SK-N-SH treated with all-trans-retinoic acid at 6 μM for 48 hours (cell line): ENCODE data around the gene LOXL3.

ENCODE experiments used
- ARNTL ChIP-seq: fragments of 450-650 bp; formaldehyde crosslinking; IDR thresholded peaks from 2 replicates; pipeline ENCODE4 v1.5.0; 2020; ENCODE audit warnings: low read depth, mild to moderate bottlenecking, moderate library complexity, borderline replicate concordance
- BACH2 ChIP-seq: fragments of 250-450 bp; sonication (Bioruptor Pico); IDR thresholded peaks from 2 replicates; pipeline ENCODE4 v1.9.0; 2021; ENCODE audit warnings: mild to moderate bottlenecking, borderline replicate concordance
- CSDC2 ChIP-seq: fragments of 250-450 bp; sonication (Bioruptor Pico); IDR thresholded peaks from 2 replicates; pipeline ENCODE4 v1.5.0; 2020; ENCODE audit warnings: mild to moderate bottlenecking, moderate library complexity
- ESRRG ChIP-seq: fragments of 250-450 bp; sonication (Bioruptor Pico); IDR thresholded peaks from 2 replicates; pipeline ENCODE4 v1.6.1; 2021; ENCODE audit warnings: mild to moderate bottlenecking
- TCF4 ChIP-seq: fragments of 250-450 bp; sonication (Bioruptor Pico); IDR thresholded peaks from 2 replicates; pipeline ENCODE4 v1.8.0; 2021; ENCODE audit warnings: mild to moderate bottlenecking, moderate library complexity, borderline replicate concordance
- TOX ChIP-seq: fragments of 250-450 bp; sonication (Bioruptor Pico); IDR thresholded peaks from 2 replicates; pipeline ENCODE4 v1.8.0; 2021; ENCODE audit warnings: mild to moderate bottlenecking, moderate library complexity, borderline replicate concordance
- ZC3H10 ChIP-seq: fragments of 250-450 bp; sonication (Bioruptor Pico); IDR thresholded peaks from 2 replicates; pipeline ENCODE4 v1.5.1; 2021; ENCODE audit warnings: mild to moderate bottlenecking, moderate library complexity
- TF ChIP-seq, protein P1 (sequence below): fragments of 250-450 bp; sonication (Bioruptor Pico); IDR thresholded peaks from 2 replicates; pipeline ENCODE4 v1.5.1; 2020; ENCODE audit warnings: low read depth, mild to moderate bottlenecking, moderate library complexity
- TF ChIP-seq, protein P2 (sequence below): fragments of 250-450 bp; sonication (Bioruptor Pico); IDR thresholded peaks from 2 replicates; pipeline ENCODE4 v1.8.0; 2021; ENCODE audit warnings: low read depth, mild to moderate bottlenecking, moderate library complexity, borderline replicate concordance

DNA sequence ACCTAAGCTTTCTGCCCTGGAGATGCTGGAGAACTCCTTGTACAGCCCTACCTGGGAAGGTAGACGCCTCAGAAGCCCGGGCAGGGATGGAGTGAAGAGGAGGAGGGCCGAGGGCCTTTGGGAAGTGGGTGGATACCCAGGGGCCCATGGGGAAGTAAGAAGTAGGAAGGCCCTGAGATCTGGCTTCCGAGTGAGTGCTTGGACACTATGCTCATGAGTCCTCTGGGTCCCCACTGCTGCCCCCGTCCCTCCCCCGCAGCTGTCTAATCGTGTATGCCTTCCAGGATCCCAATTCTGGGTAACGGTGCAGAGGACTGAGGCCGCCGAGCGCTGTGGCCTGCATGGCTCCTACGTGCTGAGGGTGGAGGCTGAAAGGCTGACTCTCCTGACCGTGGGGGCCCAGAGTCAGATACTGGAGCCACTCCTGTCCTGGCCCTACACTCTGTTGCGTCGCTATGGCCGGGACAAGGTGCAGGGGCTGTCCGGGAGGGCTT, 1.9 kb upstream of the LOXL3 start:
- no peak for TF ChIP-seq CSDC2 (CRISPR knock-in tag)
- TF ChIP-seq ARNTL (CRISPR knock-in tag): no peak
- TF ChIP-seq, protein P1, sequence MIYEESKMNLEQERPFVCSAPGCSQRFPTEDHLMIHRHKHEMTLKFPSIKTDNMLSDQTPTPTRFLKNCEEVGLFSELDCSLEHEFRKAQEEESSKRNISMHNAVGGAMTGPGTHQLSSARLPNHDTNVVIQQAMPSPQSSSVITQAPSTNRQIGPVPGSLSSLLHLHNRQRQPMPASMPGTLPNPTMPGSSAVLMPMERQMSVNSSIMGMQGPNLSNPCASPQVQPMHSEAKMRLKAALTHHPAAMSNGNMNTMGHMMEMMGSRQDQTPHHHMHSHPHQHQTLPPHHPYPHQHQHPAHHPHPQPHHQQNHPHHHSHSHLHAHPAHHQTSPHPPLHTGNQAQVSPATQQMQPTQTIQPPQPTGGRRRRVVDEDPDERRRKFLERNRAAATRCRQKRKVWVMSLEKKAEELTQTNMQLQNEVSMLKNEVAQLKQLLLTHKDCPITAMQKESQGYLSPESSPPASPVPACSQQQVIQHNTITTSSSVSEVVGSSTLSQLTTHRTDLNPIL: no peak
- TF ChIP-seq, protein P2, sequence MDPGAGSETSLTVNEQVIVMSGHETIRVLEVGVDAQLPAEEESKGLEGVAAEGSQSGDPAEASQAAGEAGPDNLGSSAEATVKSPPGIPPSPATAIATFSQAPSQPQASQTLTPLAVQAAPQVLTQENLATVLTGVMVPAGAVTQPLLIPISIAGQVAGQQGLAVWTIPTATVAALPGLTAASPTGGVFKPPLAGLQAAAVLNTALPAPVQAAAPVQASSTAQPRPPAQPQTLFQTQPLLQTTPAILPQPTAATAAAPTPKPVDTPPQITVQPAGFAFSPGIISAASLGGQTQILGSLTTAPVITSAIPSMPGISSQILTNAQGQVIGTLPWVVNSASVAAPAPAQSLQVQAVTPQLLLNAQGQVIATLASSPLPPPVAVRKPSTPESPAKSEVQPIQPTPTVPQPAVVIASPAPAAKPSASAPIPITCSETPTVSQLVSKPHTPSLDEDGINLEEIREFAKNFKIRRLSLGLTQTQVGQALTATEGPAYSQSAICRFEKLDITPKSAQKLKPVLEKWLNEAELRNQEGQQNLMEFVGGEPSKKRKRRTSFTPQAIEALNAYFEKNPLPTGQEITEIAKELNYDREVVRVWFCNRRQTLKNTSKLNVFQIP (CRISPR knock-in tag): no peak
- no peak for TF ChIP-seq TCF4 (CRISPR knock-in tag)
- no peak for TF ChIP-seq TOX (CRISPR knock-in tag)
- TF ChIP-seq ESRRG (CRISPR knock-in tag): no peak
- TF ChIP-seq ZC3H10 (CRISPR knock-in tag): no peak
- TF ChIP-seq BACH2 (CRISPR knock-in tag): no peak
